HCT116 (cell line): ENCODE data around the gene SEC61A2. TPM values are rescaled to one million over a fixed set of nuclear protein-coding genes. Genes with fewer than 3 reads are reported as not detected.

Source experiments
- ATAC-seq: fragments of 200-7000 bp; cut with Tn5 transposase; 2 replicates; pipeline ENCODE4 v1.9.1; 2020; ENCODE audit warnings: mild to moderate bottlenecking, moderate library complexity
- BruUV-seq: library from RNA; stranded (reverse); fragments of 400-500 nt; replicated peaks from 2 replicates; lab custom pipeline; 2021; lab: Mats Ljungman, UMichigan
- CTCF ChIA-PET: fragments of 300-600 bp; sonication (Branson Sonifier 250); formaldehyde crosslinking; loops from one replicate; lab custom pipeline; 2021; ENCODE audit warnings: antibody characterized with exemption; lab: Charles Lee
- POLR2A ChIA-PET: fragments of 300-600, 350-600 bp; sonication (Branson Sonifier 250); formaldehyde crosslinking; loops from one replicate; lab custom pipeline; 2021; ENCODE audit warnings: antibody characterized with exemption; lab: Charles Lee
- RAD21 ChIA-PET, 2 experiments: fragments of 300-600 bp; sonication (Branson Sonifier 250); formaldehyde crosslinking; loops; one replicate each; lab custom pipeline; 2023; ENCODE audit warnings: low total read pairs in 2 of 2; ENCODE audit not compliant: uncharacterized antibody in 2 of 2, unreplicated experiment in 2 of 2, low non-redundant PET in 1 of 2; lab: Charles Lee
- DNase-seq: peaks from one replicate; pipeline ENCODE4 v3.0.0-alpha.2; 2010; ENCODE audit warnings: low read depth, low spot score
- H2AFZ ChIP-seq: fragments of 200-600 bp; shearing (Covaris generic), sonication (generic); 2 replicates; pipeline ENCODE4 v1.6.1; 2017; ENCODE audit warnings: low read depth, mixed run types, mixed read lengths, antibody characterized with exemption, low read length; ENCODE audit not compliant: poor library complexity, severe bottlenecking
- H3K27ac ChIP-seq: 2 replicates; pipeline ENCODE4 v1.5.1; 2012; ENCODE audit warnings: low read depth, low read length
- H3K27me3 ChIP-seq: fragments of 200-600 bp; sonication (generic); 2 replicates; pipeline ENCODE4 v1.6.1; 2016; ENCODE audit warnings: mixed run types, low read length, mixed read lengths; ENCODE audit not compliant: insufficient read depth
- H3K36me3 ChIP-seq, 2 experiments: fragments of 200-500 bp in 1 of 2; fragments of 200-600 bp in 1 of 2; sonication (Bioruptor generic) in 1 of 2; sonication (generic) in 1 of 2; 2 replicates each; pipeline versions ENCODE4 v1.5.1 to v1.6.1; 2014 to 2016; ENCODE audit warnings: low read length in 2 of 2, inconsistent platforms in 1 of 2, mixed read lengths in 1 of 2, mixed run types in 1 of 2; ENCODE audit not compliant: insufficient read depth in 2 of 2, control insufficient read depth in 1 of 2
- H3K4me1 ChIP-seq, 2 experiments: fragments of 200-600 bp in 1 of 2; sonication (generic) in 1 of 2; 2 replicates each; pipeline versions ENCODE4 v1.5.1 to v1.6.1; 2012 to 2017; ENCODE audit warnings: low read length in 2 of 2, inconsistent platforms in 1 of 2, mild to moderate bottlenecking in 1 of 2, mixed read lengths in 1 of 2, mixed run types in 1 of 2, moderate library complexity in 1 of 2; ENCODE audit not compliant: insufficient read depth in 2 of 2, control insufficient read depth in 1 of 2
- H3K4me2 ChIP-seq: fragments of 200-600 bp; sonication (generic); 2 replicates; pipeline ENCODE4 v1.6.1; 2017; ENCODE audit warnings: mixed run types, low read length, mixed read lengths
- H3K4me3 ChIP-seq, 2 experiments: fragments of 200-600 bp in 1 of 2; sonication (generic) in 1 of 2; replicated peaks in 1 of 2; 2 replicates each; pipeline ENCODE4 v1.5.1; 2011 to 2016; ENCODE audit warnings: low read length in 2 of 2, control low read depth in 1 of 2, low read depth in 1 of 2, mild to moderate bottlenecking in 1 of 2, mixed read lengths in 1 of 2, mixed run types in 1 of 2
- H3K79me2 ChIP-seq: fragments of 200-600 bp; sonication (generic); 2 replicates; pipeline ENCODE4 v1.6.1; 2017; ENCODE audit warnings: mild to moderate bottlenecking, mixed run types, low read length, moderate library complexity, mixed read lengths; ENCODE audit not compliant: insufficient read depth
- H3K9ac ChIP-seq: fragments of 200-600 bp; sonication (generic); 2 replicates; pipeline ENCODE4 v1.6.1; 2016; ENCODE audit warnings: low read length, mixed read lengths
- H3K9me2 ChIP-seq: fragments of 200-600 bp; sonication (generic), shearing (Covaris generic); 2 replicates; pipeline ENCODE4 v1.6.1; 2017; ENCODE audit warnings: mixed run types, mild to moderate bottlenecking, moderate library complexity; ENCODE audit not compliant: insufficient read depth
- H3K9me3 ChIP-seq, 2 experiments: fragments of 200-500 bp in 1 of 2; fragments of 200-600 bp in 1 of 2; sonication (Bioruptor generic) in 1 of 2; sonication (generic) in 1 of 2; 2 replicates each; pipeline ENCODE4 v1.6.1; 2014 to 2017; ENCODE audit warnings: low read length in 2 of 2, mixed read lengths in 2 of 2, inconsistent platforms in 1 of 2, low read depth in 1 of 2, mild to moderate bottlenecking in 1 of 2, mixed run types in 1 of 2, moderate library complexity in 1 of 2; ENCODE audit not compliant: control insufficient read depth in 1 of 2, insufficient read depth in 1 of 2
- H4K20me1 ChIP-seq: fragments of 200-600 bp; sonication (generic), shearing (Covaris generic); 2 replicates; pipeline ENCODE4 v1.6.1; 2017; ENCODE audit warnings: mixed run types, mild to moderate bottlenecking, moderate library complexity; ENCODE audit not compliant: insufficient read depth
- EGR1 ChIP-seq: IDR thresholded peaks from 2 replicates; pipeline ENCODE4 v1.6.1; 2012; ENCODE audit warnings: low read depth
- JUND ChIP-seq: IDR thresholded peaks from 2 replicates; pipeline ENCODE4 v1.6.1; 2012
- POLR2AphosphoS5 ChIP-seq: IDR thresholded peaks from 2 replicates; pipeline ENCODE4 v1.6.1; 2011; ENCODE audit warnings: mild to moderate bottlenecking, low read depth, low read length, moderate library complexity
- intact Hi-C: fragments of 100-400 bp; cut with micrococcal nuclease; formaldehyde crosslinking; loops from 2 replicates; pipeline ENCODE4 v1.10.0; 2022
- total RNA-seq: library from RNA; stranded (reverse); gene quantifications from one replicate; pipeline ENCODE4 v1.2.1, GENCODE V29; 2021; ENCODE audit not compliant: unreplicated experiment
- TF ChIP-seq, protein P1 (sequence below), 3 experiments: fragments of 200-600 bp in 1 of 3; sonication (generic) in 1 of 3; IDR thresholded peaks in 2 of 3; conservative IDR thresholded peaks in 1 of 3; 2 replicates each; pipeline ENCODE4 v1.5.1; 2012 to 2017; ENCODE audit warnings: low read depth in 2 of 3, low read length in 2 of 3, antibody characterized with exemption in 1 of 3, borderline replicate concordance in 1 of 3, control low read depth in 1 of 3, mild to moderate bottlenecking in 1 of 3, mixed read lengths in 1 of 3, mixed run types in 1 of 3, moderate library complexity in 1 of 3; ENCODE audit not compliant: insufficient read depth in 1 of 3

The SEC61A2 gene
- total RNA-seq, 1 experiment from 2014 or later: 10.0 TPM

DNA sequence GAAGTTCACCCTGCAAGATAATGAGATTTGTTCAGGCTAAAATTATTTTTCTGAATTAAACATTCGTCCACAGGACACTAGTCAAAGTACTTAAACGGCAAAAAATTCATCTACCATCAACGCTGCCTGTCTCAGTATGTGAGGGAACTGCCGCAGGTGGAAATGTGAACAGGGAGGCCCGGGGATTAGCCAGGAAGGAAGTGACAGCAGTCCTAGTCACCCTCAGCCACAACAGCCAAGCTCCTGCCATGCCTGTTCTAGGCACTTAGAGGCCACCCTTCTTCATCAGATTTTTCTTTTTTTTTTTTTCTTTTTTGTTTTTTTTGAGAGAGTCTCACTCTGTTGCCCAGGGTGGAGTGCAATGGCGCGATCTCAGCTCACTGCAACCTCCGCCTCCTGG lies 56.8 kb downstream of the SEC61A2 start:
- Histone ChIP-seq H3K9me2 (no peaks in the 10 kb centered on the region), H3K36me3 (peaks cover 25% of the 10 kb centered on the region in 2 experiments; a peak in 3 of 4 replicates), H3K27me3 (no peaks in the 10 kb centered on the region), H3K9me3 (no peaks in the 10 kb centered on the region), H3K79me2 (peaks cover 61% of the 10 kb centered on the region), H3K4me2 (no peak overlapping the region), H4K20me1 (peaks cover 10% of the 10 kb centered on the region; the same call in 1 of the 2 replicates), H2AFZ (no peak overlapping the region), H3K27ac (no peak overlapping the region), H3K9ac (no peak overlapping the region), H3K4me1 (no peaks in the 10 kb centered on the region), H3K4me3 (no peak overlapping the region)
- POLR2A ChIA-PET: no interaction called here
- CTCF ChIA-PET: no interaction called here
- no peak for DNase-seq
- intact Hi-C loops: no loop called here
- RAD21 ChIA-PET: no interaction called here
- TF ChIP-seq EGR1 (no peak), JUND (no peak), POLR2AphosphoS5 (no peak)
- TF ChIP-seq, protein P1, sequence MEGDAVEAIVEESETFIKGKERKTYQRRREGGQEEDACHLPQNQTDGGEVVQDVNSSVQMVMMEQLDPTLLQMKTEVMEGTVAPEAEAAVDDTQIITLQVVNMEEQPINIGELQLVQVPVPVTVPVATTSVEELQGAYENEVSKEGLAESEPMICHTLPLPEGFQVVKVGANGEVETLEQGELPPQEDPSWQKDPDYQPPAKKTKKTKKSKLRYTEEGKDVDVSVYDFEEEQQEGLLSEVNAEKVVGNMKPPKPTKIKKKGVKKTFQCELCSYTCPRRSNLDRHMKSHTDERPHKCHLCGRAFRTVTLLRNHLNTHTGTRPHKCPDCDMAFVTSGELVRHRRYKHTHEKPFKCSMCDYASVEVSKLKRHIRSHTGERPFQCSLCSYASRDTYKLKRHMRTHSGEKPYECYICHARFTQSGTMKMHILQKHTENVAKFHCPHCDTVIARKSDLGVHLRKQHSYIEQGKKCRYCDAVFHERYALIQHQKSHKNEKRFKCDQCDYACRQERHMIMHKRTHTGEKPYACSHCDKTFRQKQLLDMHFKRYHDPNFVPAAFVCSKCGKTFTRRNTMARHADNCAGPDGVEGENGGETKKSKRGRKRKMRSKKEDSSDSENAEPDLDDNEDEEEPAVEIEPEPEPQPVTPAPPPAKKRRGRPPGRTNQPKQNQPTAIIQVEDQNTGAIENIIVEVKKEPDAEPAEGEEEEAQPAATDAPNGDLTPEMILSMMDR (IDR thresholded peaks at IDR 0.05 in 2 of 3, conservative IDR thresholded peaks at IDR 0.05 in 1 of 3; ENCODE audit: borderline replicate concordance in 1 of 3, insufficient read depth in 1 of 3, low read depth in 2 of 3, low read length in 2 of 3): no peak
- ATAC-seq: no peak
- BruUV-seq: no TSS peak

GRCh38 chr10:12187321-12187905 lies 57.9 kb downstream of the SEC61A2 start:
- intact Hi-C loops: no loop called here
- ChIA-PET POLR2A (no interaction called here), CTCF (no interaction called here), RAD21 (no interaction called here)
- Histone ChIP-seq H3K4me3 (no peak overlapping the region), H3K9ac (no peak overlapping the region), H2AFZ (no peak overlapping the region), H3K27me3 (no peaks in the 10 kb centered on the region), H3K4me2 (no peak overlapping the region), H3K27ac (no peak overlapping the region), H4K20me1 (peaks cover 10% of the 10 kb centered on the region; the same call in 1 of the 2 replicates), H3K36me3 (peaks cover 23 to 29% of the 10 kb centered on the region in 2 experiments; a peak in 3 of 4 replicates)
- no TSS peak for BruUV-seq
- ATAC-seq (no peak), DNase-seq (no peak)
- TF ChIP-seq JUND: no peak
- TF ChIP-seq, all 23 proteins: peak for 0
- Histone ChIP-seq H3K79me2 (peaks cover 72% of the 10 kb centered on the region), H3K9me2 (no peaks in the 10 kb centered on the region), H3K4me1 (no peaks in the 10 kb centered on the region), H3K9me3 (no peaks in the 10 kb centered on the region)
